ENCODE results near the gene DPP4. TPM values are rescaled to one million over a fixed set of nuclear protein-coding genes. Genes with fewer than 3 reads are reported as not detected.

DPP4 gene
- total and polyA plus RNA-seq, 12 donors, result 1.1 to 8.3 (median 4.1) TPM

DNA sequence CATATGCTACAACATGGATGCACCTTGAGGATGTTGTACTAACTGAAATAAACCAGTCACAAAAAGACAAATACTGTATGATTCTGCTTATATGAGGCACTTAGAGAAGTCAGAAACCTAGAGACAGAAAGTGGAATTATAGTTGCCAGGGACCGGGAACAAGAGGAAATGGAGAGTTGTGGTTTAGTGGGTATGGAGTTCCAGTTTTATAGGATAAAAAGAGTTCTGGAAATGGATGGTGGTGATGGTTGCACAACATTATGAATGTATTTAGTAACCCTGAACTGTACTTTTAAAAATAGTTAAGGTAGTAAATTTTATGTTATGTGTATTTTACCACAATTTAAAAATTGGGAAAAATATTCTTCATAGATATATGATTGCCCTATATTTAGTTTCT, 97.7 kb downstream of the DPP4 start:
- DNase-seq (no peak), ATAC-seq (no peak)
- H3K9me3 ChIP-seq, result no peaks in the 10 kb centered on the region
- peaks cover 0 to 10% (median 0%) of the 10 kb centered on the region in 9 donors for H3K4me1 ChIP-seq
- no peaks in the 10 kb centered on the region for H3K36me3 ChIP-seq
- 80 to 83% methylated on average over 1 of the region's 1 CpG for WGBS, 2 donors
- intact Hi-C loops (cut with DNase I), result no loop called here
- H3K27me3 ChIP-seq, result peaks cover 0 to 14% (median 0%) of the 10 kb centered on the region in 7 donors
- H3K27ac ChIP-seq, result no peak overlapping the region
- H3K4me3 ChIP-seq, result no peak overlapping the region
- no peak for TF ChIP-seq CTCF (IDR thresholded peaks at IDR 0.05)

DNA sequence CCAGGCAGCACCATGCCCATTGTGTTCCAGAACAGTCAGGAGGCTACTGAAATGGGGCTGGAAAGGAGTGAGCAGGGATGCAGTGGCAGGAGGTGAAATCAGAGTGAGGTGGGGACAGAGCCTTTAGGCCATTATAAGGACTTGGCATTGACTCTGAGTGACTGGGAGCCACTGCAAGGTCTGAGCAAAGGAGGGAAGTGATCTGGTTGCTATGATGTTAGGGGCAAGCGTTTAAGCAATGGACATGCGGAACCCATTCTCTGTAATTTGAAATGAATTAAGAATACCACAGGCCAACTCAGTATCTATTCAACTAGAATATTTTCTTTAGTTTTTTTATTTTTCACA, 98.2 kb downstream of the DPP4 start:
- Histone ChIP-seq H3K4me1 (peaks cover 0 to 10% (median 0%) of the 10 kb centered on the region in 9 donors), H3K36me3 (no peaks in the 10 kb centered on the region), H3K9me3 (no peaks in the 10 kb centered on the region), H3K27ac (no peak overlapping the region), H3K27me3 (peaks cover 0 to 14% (median 0%) of the 10 kb centered on the region in 7 donors), H3K4me3 (no peak overlapping the region)
- intact Hi-C loops (cut with DNase I), result no loop called here
- WGBS, 2 donors, result 94 to 98% methylated on average over 2 of the region's 2 CpGs
- ATAC-seq (no peak), DNase-seq (no peak)
- no peak for TF ChIP-seq CTCF (IDR thresholded peaks at IDR 0.05)

- Histone ChIP-seq H3K4me3 (no peak overlapping the region), H3K4me1 (peaks cover 0 to 10% (median 0%) of the 10 kb centered on the region in 9 donors), H3K9me3 (no peaks in the 10 kb centered on the region), H3K36me3 (no peaks in the 10 kb centered on the region), H3K27me3 (peaks cover 0 to 14% (median 0%) of the 10 kb centered on the region in 7 donors), H3K27ac (no peak overlapping the region)
- no peak for DNase-seq
- peak in 2 of 8 donors; percentile 29 to 63 for ATAC-seq
- intact Hi-C loops (cut with DNase I), result no loop called here
- no peak for TF ChIP-seq CTCF (IDR thresholded peaks at IDR 0.05)
- 75 to 76% methylated on average over 3 of the region's 3 CpGs for WGBS, 2 donors
Observed at GRCh38 chr2:161975062-161975812, 98.8 kb downstream of the DPP4 start.

GRCh38 chr2:161974461-161974860, 99.6 kb downstream of the DPP4 start:
- Histone ChIP-seq H3K4me1 (peaks cover 0 to 6% (median 0%) of the 10 kb centered on the region in 9 donors), H3K36me3 (no peaks in the 10 kb centered on the region), H3K27ac (no peak overlapping the region), H3K4me3 (no peak overlapping the region), H3K9me3 (no peaks in the 10 kb centered on the region), H3K27me3 (peaks cover 0 to 8% (median 0%) of the 10 kb centered on the region in 7 donors)
- ATAC-seq, result no peak
- DNase-seq, result no peak
- WGBS, 2 donors, result 84 to 91% methylated on average over 2 of the region's 2 CpGs
- no peak for TF ChIP-seq CTCF (IDR thresholded peaks at IDR 0.05)
- intact Hi-C loops (cut with DNase I), result no loop called here
